IMR-90 (cell line): ENCODE results near the gene NAA38. TPM values are rescaled to one million over a fixed set of nuclear protein-coding genes. Genes with fewer than 3 reads are reported as not detected.

Experiments
- ATAC-seq: fragments of 200-7000 bp; cut with Tn5 transposase; 2 replicates; pipeline ENCODE4 v1.9.1; 2020; ENCODE audit warnings: low read depth, mild to moderate bottlenecking, moderate library complexity
- BruUV-seq: library from RNA; stranded (reverse); fragments of 400-500 nt; replicated peaks from 2 replicates; lab custom pipeline; 2021; lab: Mats Ljungman, UMichigan
- CTCF ChIA-PET: fragments of 300-600 bp; formaldehyde crosslinking; extraction: SDS; loops from one replicate; lab custom pipeline; 2021; ENCODE audit warnings: antibody characterized with exemption; lab: Yijun Ruan, JAX
- POLR2A ChIA-PET: fragments of 300-600 bp; sonication (Branson Sonifier 250); formaldehyde crosslinking; loops from one replicate; lab custom pipeline; 2022; ENCODE audit warnings: antibody characterized with exemption; ENCODE audit not compliant: unreplicated experiment; lab: Charles Lee
- DNase-seq: peaks from one replicate; pipeline ENCODE4 v3.0.0; 2013
- H2AFZ ChIP-seq: replicated peaks from 2 replicates; pipeline ENCODE3; 2013; ENCODE audit warnings: low read length, mild to moderate bottlenecking; ENCODE audit not compliant: poor library complexity
- H2AK5ac ChIP-seq: 2 replicates; pipeline ENCODE4 v1.6.1; 2013; ENCODE audit warnings: low read depth, low read length, inconsistent platforms
- H2AK9ac ChIP-seq: replicated peaks from 2 replicates; pipeline ENCODE3; 2013; ENCODE audit warnings: mild to moderate bottlenecking, low read depth, low read length, moderate library complexity; ENCODE audit not compliant: poor library complexity
- H2BK120ac ChIP-seq: 2 replicates; pipeline ENCODE4 v1.6.1; 2013; ENCODE audit warnings: low read depth, low read length, inconsistent platforms
- H2BK15ac ChIP-seq: 3 replicates; pipeline ENCODE4 v1.6.1; 2013; ENCODE audit warnings: low read depth, low read length, inconsistent platforms
- H2BK20ac ChIP-seq: 2 replicates; pipeline ENCODE4 v1.6.1; 2013; ENCODE audit warnings: low read depth, mild to moderate bottlenecking, inconsistent platforms, low read length, moderate library complexity
- H2BK5ac ChIP-seq: 2 replicates; pipeline ENCODE4 v1.6.1; 2013; ENCODE audit warnings: mild to moderate bottlenecking, low read depth, low read length, inconsistent platforms; ENCODE audit not compliant: poor library complexity, severe bottlenecking
- H3K14ac ChIP-seq: replicated peaks from 2 replicates; pipeline ENCODE4 v1.6.1; 2013; ENCODE audit warnings: low read depth, low read length, inconsistent platforms
- H3K18ac ChIP-seq: 2 replicates; pipeline ENCODE4 v1.6.1; 2013; ENCODE audit warnings: low read depth, low read length, control low read depth
- H3K23ac ChIP-seq: 2 replicates; pipeline ENCODE4 v1.6.1; 2013; ENCODE audit warnings: low read depth, low read length, inconsistent platforms
- H3K27ac ChIP-seq: 2 replicates; pipeline ENCODE4 v1.5.1; 2013; ENCODE audit warnings: mild to moderate bottlenecking, control low read depth, low read length; ENCODE audit not compliant: insufficient read depth
- H3K27me3 ChIP-seq: 2 replicates; pipeline ENCODE4 v1.6.1; 2013; ENCODE audit warnings: low read length; ENCODE audit not compliant: control insufficient read depth, insufficient read depth
- H3K36me3 ChIP-seq: 2 replicates; pipeline ENCODE4 v1.6.1; 2013; ENCODE audit warnings: low read length, mixed read lengths; ENCODE audit not compliant: control insufficient read depth, insufficient read depth
- H3K4ac ChIP-seq: 2 replicates; pipeline ENCODE4 v1.6.1; 2013; ENCODE audit warnings: low read depth, low read length, inconsistent platforms
- H3K4me1 ChIP-seq: 2 replicates; pipeline ENCODE4 v1.6.1; 2013; ENCODE audit warnings: low read length, mixed read lengths; ENCODE audit not compliant: control insufficient read depth, insufficient read depth
- H3K4me2 ChIP-seq: 2 replicates; pipeline ENCODE4 v1.6.1; 2013; ENCODE audit warnings: low read depth, mild to moderate bottlenecking, control low read depth, low read length, moderate library complexity
- H3K4me3 ChIP-seq: 2 replicates; pipeline ENCODE4 v1.5.1; 2013; ENCODE audit warnings: low read depth, mild to moderate bottlenecking, control low read depth, low read length, moderate library complexity; ENCODE audit not compliant: insufficient read depth
- H3K56ac ChIP-seq: 2 replicates; pipeline ENCODE4 v1.6.1; 2013; ENCODE audit warnings: low read length, inconsistent platforms; ENCODE audit not compliant: insufficient read depth; ENCODE audit errors: extremely low read depth
- H3K79me1 ChIP-seq, 2 experiments: 2 replicates each; pipeline ENCODE4 v1.6.1; 2013; ENCODE audit warnings: low read length in 2 of 2, inconsistent platforms in 1 of 2, low read depth in 1 of 2
- H3K9ac ChIP-seq: 2 replicates; pipeline ENCODE4 v1.6.1; 2013; ENCODE audit warnings: low read depth, low read length, control low read depth
- H3K9me1 ChIP-seq: 2 replicates; pipeline ENCODE4 v1.6.1; 2013; ENCODE audit warnings: low read length, inconsistent platforms; ENCODE audit not compliant: insufficient read depth
- H3K9me3 ChIP-seq: 2 replicates; pipeline ENCODE4 v1.6.1; 2013; ENCODE audit warnings: low read length; ENCODE audit not compliant: control insufficient read depth, insufficient read depth
- H4K20me1 ChIP-seq: 2 replicates; pipeline ENCODE4 v1.6.1; 2013; ENCODE audit warnings: low read length, inconsistent platforms; ENCODE audit not compliant: insufficient read depth
- H4K5ac ChIP-seq: 2 replicates; pipeline ENCODE4 v1.6.1; 2013; ENCODE audit warnings: mild to moderate bottlenecking, low read depth, low read length, control low read depth
- H4K8ac ChIP-seq, 2 experiments: 2 replicates each; pipeline ENCODE4 v1.6.1; 2013; ENCODE audit warnings: low read depth in 2 of 2, low read length in 2 of 2, control low read depth in 1 of 2, inconsistent platforms in 1 of 2
- H4K91ac ChIP-seq: 2 replicates; pipeline ENCODE4 v1.6.1; 2013; ENCODE audit warnings: low read depth, low read length, inconsistent platforms; ENCODE audit not compliant: insufficient read depth
- BHLHE40 ChIP-seq: fragments of 150-350 bp; IDR thresholded peaks from 2 replicates; pipeline ENCODE4 v1.6.1; 2016; ENCODE audit warnings: mild to moderate bottlenecking, low read depth, low read length
- CEBPB ChIP-seq: IDR thresholded peaks from 2 replicates; pipeline ENCODE4 v1.6.1; 2012; ENCODE audit warnings: low read depth, low read length, improper control_type of control experiment
- ELK1 ChIP-seq: fragments of 150-350 bp; IDR thresholded peaks from 2 replicates; pipeline ENCODE4 v1.6.1; 2016; ENCODE audit warnings: low read depth, mild to moderate bottlenecking, low read length, moderate library complexity, borderline replicate concordance
- FOS ChIP-seq: fragments of 150-350 bp; IDR thresholded peaks from 2 replicates; pipeline ENCODE4 v1.6.1; 2016; ENCODE audit warnings: low read depth, low read length
- MXI1 ChIP-seq: IDR thresholded peaks from 2 replicates; pipeline ENCODE4 v1.6.1; 2012; ENCODE audit warnings: low read depth, mild to moderate bottlenecking, low read length, moderate library complexity, borderline replicate concordance
- RFX5 ChIP-seq: IDR thresholded peaks from 2 replicates; pipeline ENCODE4 v1.8.0; 2012; ENCODE audit warnings: low read depth, mild to moderate bottlenecking, low read length, moderate library complexity
- USF2 ChIP-seq: fragments of 150-350 bp; IDR thresholded peaks from 2 replicates; pipeline ENCODE4 v1.6.1; 2017; ENCODE audit warnings: mild to moderate bottlenecking, antibody characterized with exemption, low read length, low read depth
- WGBS, 2 experiments: methylation state at CpG; one replicate each; pipeline versions ENCODE4 v1.1.5 to v1.1.7; 2013; ENCODE audit warnings: missing lambda C conversion rate in 2 of 2; ENCODE audit not compliant: insufficient read length in 1 of 2; ENCODE audit errors: extremely low coverage in 2 of 2; 5-methylcytosine and 5-hydroxymethylcytosine counted together
- dilution Hi-C: fragments of 300-500 bp; cut with HindIII; formaldehyde crosslinking; loops from one replicate; pipeline ENCODE4 v1.14.3; 2018; ENCODE audit warnings: low sequenced_read_pairs; ENCODE audit not compliant: unreplicated experiment
- in situ Hi-C: fragments of 300-500 bp; cut with MboI; formaldehyde crosslinking; loops from 3 replicates; pipeline ENCODE4 v1.14.3; 2019; ENCODE audit warnings: low sequenced_read_pairs, inconsistent platforms, mixed read lengths
- intact Hi-C: fragments of 100-400 bp; cut with micrococcal nuclease; formaldehyde crosslinking; loops from 2 replicates; pipeline ENCODE4 v1.10.0; 2022
- polyA plus RNA-seq, 3 experiments: library from polyadenylated mRNA; depleted of rRNA; stranded (reverse); fragments of >200 nt; gene quantifications; 2 replicates each; pipeline ENCODE4 v1.2.3, GENCODE V29; 2012; ENCODE audit warnings: low replicate concordance in 1 of 3
- total RNA-seq: library from RNA; depleted of rRNA; stranded (reverse); fragments of >200 nt; gene quantifications from 2 replicates; pipeline ENCODE4 v1.2.3, GENCODE V29; 2012

NAA38 gene
- total and polyA plus RNA-seq, 2 of the 4 experiments (the other 2 are of a cell fraction): 40.7 to 76.8 TPM

- H3K18ac ChIP-seq: peak overlapping the region; percentile 57
- H3K27ac ChIP-seq: peak overlapping the region; percentile 71; the same call in 1 of the 2 replicates
- H3K14ac ChIP-seq: peak overlapping the region; percentile 81
- H2AFZ ChIP-seq: no peak overlapping the region
- H4K91ac ChIP-seq: peak overlapping the region; percentile 31
- H3K9ac ChIP-seq: peak overlapping the region; percentile 70
- H3K4me2 ChIP-seq: peak overlapping the region; percentile 86
- peaks cover 8 to 50% of the 10 kb centered on the region in 2 experiments; a peak in 3 of 4 replicates for H3K79me1 ChIP-seq
- H3K23ac ChIP-seq: peak overlapping the region; percentile 78
- peak overlapping the region; percentile 80 for H2AK9ac ChIP-seq
- no TSS peak for BruUV-seq
- dilution Hi-C loops (no loop called here), in situ Hi-C loops (no loop called here), intact Hi-C loops (no loop called here)
- DNase-seq (peak; percentile 45), ATAC-seq (no peak)
- peak overlapping the region; percentile 39 for H2BK120ac ChIP-seq
- TF ChIP-seq FOS (no peak), BHLHE40 (no peak), CEBPB (no peak), RFX5 (no peak), USF2 (no peak), ELK1 (no peak), MXI1 (no peak)
- H3K27me3 ChIP-seq: no peaks in the 10 kb centered on the region
- peak overlapping the region; percentile 73 for H3K4ac ChIP-seq
- H2BK5ac ChIP-seq: peak overlapping the region; percentile 75
- H3K9me3 ChIP-seq: no peaks in the 10 kb centered on the region
- H3K56ac ChIP-seq: peak overlapping the region; percentile 70
- peaks cover 6% of the 10 kb centered on the region; the same call in 1 of the 2 replicates for H4K20me1 ChIP-seq
- peak overlapping the region; percentile 56; the same call in 1 of the 2 replicates for H2AK5ac ChIP-seq
- peaks cover 18% of the 10 kb centered on the region for H3K4me1 ChIP-seq
- peaks cover 5% of the 10 kb centered on the region; the same call in 1 of the 2 replicates for H3K9me1 ChIP-seq
- WGBS, 2 experiments: no CpG with 5 or more reads among the region's 3 CpGs
- H2BK15ac ChIP-seq: no peak overlapping the region
- H2BK20ac ChIP-seq: no peak overlapping the region
- peak overlapping the region; percentile 43 for H3K4me3 ChIP-seq
- H3K36me3 ChIP-seq: peaks cover 17% of the 10 kb centered on the region
- ChIA-PET POLR2A (interaction anchor here (0.6 to 0.7 kb wide), 4 partner anchors 13 to 421 kb away, joined by 3 to 5 read pairs (median 4); no protein-coding TSS in a partner anchor), CTCF (no interaction called here)
- H4K8ac ChIP-seq: peak overlapping the region; percentile 49 to 94
- peak overlapping the region; percentile 48 for H4K5ac ChIP-seq
These were observed 26.5 kb upstream of the NAA38 start for GRCh38 chr17:7883781-7884386.
